ENCODE data around the gene JARID2. TPM values are rescaled to one million over a fixed set of nuclear protein-coding genes. Genes with fewer than 3 reads are reported as not detected.

Gene JARID2
- total RNA-seq, 2 donors from 2014 or later = 3.6 to 4.6 TPM

DNA sequence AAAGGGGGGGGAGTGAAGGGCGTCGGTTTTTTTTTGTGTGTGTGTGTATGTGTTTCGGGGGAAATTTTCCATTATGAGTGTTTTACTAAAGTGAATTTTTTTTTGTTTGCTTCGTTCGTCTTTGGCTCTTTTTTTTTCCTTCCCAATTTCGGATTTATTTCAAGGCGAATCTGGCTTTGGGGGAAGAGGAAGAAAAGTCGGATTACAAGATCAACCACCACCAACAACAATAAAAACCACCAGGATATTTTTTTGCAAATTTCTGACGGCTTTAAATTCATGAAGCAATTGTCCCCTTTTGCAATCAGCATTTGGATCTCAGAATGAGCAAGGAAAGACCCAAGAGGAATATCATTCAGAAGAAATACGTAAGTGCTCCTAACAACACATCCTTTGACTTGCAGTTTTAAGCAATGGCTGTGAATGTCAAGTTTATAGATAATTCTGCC lies 372 bp downstream of the JARID2 start:
- peak overlapping the region in 3 of 4 donors; percentile 88 to 96 (median 95) for H3K27ac ChIP-seq
- H3K4me3 ChIP-seq = peak overlapping the region; percentile 6 to 95
- no peaks in the 10 kb centered on the region for H3K9me3 ChIP-seq
- no peaks in the 10 kb centered on the region for H3K27me3 ChIP-seq
- WGBS, 2 donors = 0 to 1% methylated on average over 10 of the region's 10 CpGs
- ATAC-seq = no peak
- H3K4me1 ChIP-seq = peaks cover 22% of the 10 kb centered on the region
- intact Hi-C loops (cut with DNase I) = no loop called here
- H3K36me3 ChIP-seq (replicated peaks in 1 of 2; ENCODE audit: insufficient read depth in 1 of 2, low read depth in 2 of 2) = no peaks in the 10 kb centered on the region
- DNase-seq = no peak
- no peak for TF ChIP-seq POLR2A (IDR thresholded peaks at IDR 0.05)
- TF ChIP-seq, protein P1, sequence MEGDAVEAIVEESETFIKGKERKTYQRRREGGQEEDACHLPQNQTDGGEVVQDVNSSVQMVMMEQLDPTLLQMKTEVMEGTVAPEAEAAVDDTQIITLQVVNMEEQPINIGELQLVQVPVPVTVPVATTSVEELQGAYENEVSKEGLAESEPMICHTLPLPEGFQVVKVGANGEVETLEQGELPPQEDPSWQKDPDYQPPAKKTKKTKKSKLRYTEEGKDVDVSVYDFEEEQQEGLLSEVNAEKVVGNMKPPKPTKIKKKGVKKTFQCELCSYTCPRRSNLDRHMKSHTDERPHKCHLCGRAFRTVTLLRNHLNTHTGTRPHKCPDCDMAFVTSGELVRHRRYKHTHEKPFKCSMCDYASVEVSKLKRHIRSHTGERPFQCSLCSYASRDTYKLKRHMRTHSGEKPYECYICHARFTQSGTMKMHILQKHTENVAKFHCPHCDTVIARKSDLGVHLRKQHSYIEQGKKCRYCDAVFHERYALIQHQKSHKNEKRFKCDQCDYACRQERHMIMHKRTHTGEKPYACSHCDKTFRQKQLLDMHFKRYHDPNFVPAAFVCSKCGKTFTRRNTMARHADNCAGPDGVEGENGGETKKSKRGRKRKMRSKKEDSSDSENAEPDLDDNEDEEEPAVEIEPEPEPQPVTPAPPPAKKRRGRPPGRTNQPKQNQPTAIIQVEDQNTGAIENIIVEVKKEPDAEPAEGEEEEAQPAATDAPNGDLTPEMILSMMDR (IDR thresholded peaks at IDR 0.05) = no peak

DNA sequence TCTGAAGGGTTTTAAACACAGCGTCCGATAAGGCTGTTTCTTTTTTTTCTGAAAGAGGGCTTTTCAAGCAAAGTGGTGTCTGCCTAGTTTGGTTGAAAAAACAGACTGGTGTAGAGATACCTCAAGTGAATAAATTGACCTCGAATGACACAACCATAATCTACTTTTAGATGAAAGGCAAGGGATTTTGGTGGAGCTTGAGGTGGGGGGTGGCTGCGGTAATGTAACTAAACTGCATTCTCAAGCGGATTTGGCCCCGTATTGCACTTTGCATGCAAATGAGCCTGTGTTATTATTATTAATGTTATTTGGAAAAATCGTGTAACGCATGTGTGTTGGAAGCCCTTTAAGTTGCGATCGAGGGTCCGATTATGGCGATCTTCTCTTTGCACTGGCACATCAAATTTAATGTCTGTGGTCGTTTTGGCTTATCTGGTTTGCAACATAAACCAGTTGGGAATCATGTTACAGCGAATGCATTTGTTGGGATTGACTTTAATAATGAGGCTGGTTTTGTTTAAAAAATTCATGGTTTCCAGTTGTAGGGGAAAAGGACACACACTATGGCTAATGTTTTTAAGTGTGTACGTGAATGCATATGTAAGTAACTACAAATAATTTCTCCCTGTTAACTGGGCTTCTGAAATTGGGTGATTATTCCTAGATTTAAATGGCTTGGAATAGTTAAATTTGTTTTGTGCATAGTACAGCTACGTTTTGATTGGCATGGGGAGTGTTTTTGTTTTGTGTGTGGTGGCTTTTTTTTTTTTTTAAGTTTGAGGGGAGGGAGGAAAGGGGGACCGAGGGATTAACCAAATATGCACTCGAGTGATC lies 1.0 kb downstream of the JARID2 start:
- Histone ChIP-seq H3K27ac (peak overlapping the region in 2 of 4 donors; percentile 95 to 96), H3K27me3 (no peaks in the 10 kb centered on the region), H3K4me1 (peaks cover 28% of the 10 kb centered on the region), H3K36me3 (replicated peaks in 1 of 2; ENCODE audit: insufficient read depth in 1 of 2, low read depth in 2 of 2) (no peaks in the 10 kb centered on the region), H3K4me3 (peak overlapping the region; percentile 6 to 95), H3K9me3 (no peaks in the 10 kb centered on the region)
- intact Hi-C loops (cut with DNase I) = no loop called here
- no peak for TF ChIP-seq POLR2A (IDR thresholded peaks at IDR 0.05)
- TF ChIP-seq, protein P1 (IDR thresholded peaks at IDR 0.05) = no peak
- ATAC-seq (no peak), DNase-seq (no peak)
- 0 to 1% methylated on average over 18 of the region's 18 CpGs for WGBS, 2 donors

DNA sequence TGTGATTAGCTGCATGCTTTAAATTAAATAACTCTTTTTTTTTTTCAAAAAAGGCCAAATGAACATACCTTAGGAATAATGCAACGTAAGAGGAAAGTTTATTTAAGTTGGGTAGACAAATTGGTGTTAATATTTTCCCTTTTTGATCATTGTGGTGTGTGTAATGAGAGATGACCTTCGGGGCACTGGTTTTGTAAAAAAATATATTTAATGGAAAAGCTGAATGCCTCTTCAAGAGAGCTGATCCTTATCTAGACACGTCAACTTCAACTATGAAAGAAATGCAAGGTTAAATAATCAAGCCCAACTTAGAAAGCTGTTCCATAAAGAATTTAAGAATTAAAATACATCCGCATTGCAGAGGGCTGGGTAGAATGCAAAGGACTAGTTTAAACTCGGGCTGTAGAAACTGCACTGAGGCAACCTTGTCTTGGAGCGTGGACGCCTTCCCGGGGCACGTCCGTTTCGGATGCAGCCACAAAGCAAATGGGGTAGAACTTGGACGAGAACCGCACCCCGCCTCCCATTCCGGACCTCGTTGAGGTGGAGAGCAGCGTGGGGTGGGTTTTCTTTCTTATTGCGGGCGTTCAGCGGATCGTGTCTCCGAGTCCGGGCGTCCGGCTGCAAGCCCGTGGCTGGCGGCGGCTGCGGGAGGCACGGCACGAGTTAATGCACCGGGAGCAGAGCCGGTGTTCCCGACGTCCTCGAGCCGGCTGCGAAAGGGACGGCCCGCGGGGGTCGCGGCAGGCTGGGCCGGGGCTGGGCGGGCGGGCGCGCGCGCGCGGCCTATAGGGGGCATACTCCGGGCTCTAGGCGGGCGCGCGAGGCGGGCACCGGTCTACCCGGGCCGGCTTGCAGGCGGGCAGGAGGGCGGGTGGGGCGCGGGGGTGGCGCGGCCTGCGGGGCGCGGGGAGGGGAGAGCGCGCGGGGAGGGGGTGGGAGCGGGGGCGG lies 1.9 kb downstream of the JARID2 start:
- intact Hi-C loops (cut with DNase I) = no loop called here

More for the DNA sequence above, 1.9 kb downstream of the JARID2 start:
- Histone ChIP-seq H3K9me3 (no peaks in the 10 kb centered on the region), H3K4me3 (peak overlapping the region; percentile 35 to 60), H3K36me3 (replicated peaks in 1 of 2; ENCODE audit: insufficient read depth in 1 of 2, low read depth in 2 of 2) (no peaks in the 10 kb centered on the region), H3K27ac (peak overlapping the region; percentile 89 to 96 (median 92)), H3K27me3 (no peaks in the 10 kb centered on the region), H3K4me1 (peaks cover 37% of the 10 kb centered on the region)
- DNase-seq (peak; percentile 53 to 68 (median 56)), ATAC-seq (peak; percentile 7)
- 0 to 1% methylated on average over 32 to 41 of the region's 75 CpGs for WGBS, 2 donors
- TF ChIP-seq POLR2A (IDR thresholded peaks at IDR 0.05) = peak in 2 of 3 donors; percentile 51 to 64
- TF ChIP-seq, protein P1 (IDR thresholded peaks at IDR 0.05) = peak in 6 of 7 experiments; percentile 8 to 48 (median 30)
